GM21723 (cell line): ENCODE results near the gene OR5L1.

Experiments
- ATAC-seq: cut with Tn5 transposase; IDR thresholded peaks from one replicate; pipeline ENCODE4 v1.9.1; 2021; ENCODE audit warnings: mild to moderate bottlenecking, moderate library complexity; ENCODE audit not compliant: unreplicated experiment

Gene OR5L1

DNA sequence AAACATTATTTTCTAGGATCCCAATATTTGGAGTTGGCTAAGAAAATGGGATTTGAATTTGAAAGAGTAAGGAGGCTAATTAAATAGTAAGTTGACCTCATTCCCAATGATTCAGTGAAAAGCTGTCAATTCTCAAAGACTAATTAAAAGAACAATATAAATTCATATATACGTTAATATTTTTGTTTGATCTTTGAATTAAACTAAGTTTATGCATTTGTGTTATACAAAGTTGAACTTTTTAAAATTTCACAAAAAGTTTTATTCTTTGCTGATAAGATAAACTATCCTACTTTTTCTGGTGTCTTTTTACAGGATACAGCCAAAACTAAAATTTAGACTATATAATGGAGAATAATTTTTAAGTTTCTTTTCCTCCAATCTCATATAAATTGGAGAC, at the start of gene OR5L1:
OR5L1 (plus strand) TSS at position 301 of the 400 bp plus-strand sequence. CDS start 100 bp downstream, outside the sequence.
- ATAC-seq, result no peak

DNA sequence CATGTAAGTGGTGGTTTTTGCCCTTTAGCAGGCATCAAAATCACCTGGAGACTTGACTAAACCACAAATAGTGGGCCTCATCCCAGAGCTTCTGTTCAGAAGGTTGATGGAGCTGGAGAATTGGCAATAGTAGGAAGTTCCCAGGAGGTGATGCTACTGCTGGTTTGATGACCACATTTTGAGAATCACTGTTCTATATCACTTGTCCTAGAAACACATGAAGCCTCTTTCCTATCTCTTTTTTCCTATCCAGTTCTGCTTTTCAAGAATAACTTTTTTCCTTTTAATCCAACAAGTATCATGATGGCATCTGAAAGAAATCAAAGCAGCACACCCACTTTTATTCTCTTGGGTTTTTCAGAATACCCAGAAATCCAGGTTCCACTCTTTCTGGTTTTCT, 38.0 kb upstream of the OR5L1 start, which contains the start of gene OR5D13:
OR5D13 (plus strand) TSS at position 301 of the 400 bp plus-strand sequence; CDS start at position 301, 0 bp downstream.
- no peak for ATAC-seq

- ATAC-seq, result no peak
Observed at GRCh38 chr11:55791606-55792005, 19.6 kb upstream of the OR5L1 start.

GRCh38 chr11:55793321-55793720, 17.8 kb upstream of the OR5L1 start:
- ATAC-seq, result no peak

DNA sequence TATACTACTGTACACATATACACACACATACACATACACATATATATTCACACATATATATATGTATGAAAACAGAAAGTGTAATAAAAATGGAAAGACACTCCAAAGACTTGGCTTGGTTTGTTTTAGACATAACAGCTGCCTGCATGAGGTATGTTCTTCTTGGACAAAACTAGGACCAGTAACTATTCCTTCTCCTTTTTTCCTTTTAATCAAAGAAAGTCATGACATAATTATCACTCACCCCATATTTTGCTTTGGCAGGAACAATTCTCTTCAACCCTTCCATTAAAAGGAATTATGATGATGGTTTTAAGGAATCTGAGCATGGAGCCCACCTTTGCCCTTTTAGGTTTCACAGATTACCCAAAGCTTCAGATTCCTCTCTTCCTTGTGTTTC, 15.9 kb upstream of the OR5L1 start, which contains the start of gene OR5D14:
OR5D14 (plus strand) TSS at position 301 of the 400 bp plus-strand sequence; CDS start at position 301, 0 bp downstream.
- ATAC-seq, result no peak

DNA sequence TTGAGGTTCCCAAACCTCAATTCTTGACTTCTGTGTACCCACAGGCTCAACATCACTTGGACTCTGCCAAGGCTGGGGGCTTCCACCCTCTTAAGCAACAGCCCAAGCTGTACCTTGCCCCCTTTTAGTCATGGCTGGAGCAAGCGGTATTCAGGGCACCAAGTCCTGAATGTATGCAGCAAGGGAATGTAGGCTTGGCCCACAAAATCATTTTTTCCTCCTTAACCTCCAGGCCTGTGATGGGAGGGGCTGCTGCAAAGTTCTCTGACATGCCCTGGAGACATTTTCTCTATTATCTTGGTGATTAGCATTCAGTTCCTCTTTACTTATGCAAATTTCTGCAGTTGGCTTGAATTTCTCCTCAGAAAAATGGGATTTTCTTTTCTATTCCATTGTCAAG, 4.9 kb upstream of the OR5L1 start:
- ATAC-seq, result no peak

- no peak for ATAC-seq
Observed at GRCh38 chr11:55819330-55819729, 8.2 kb downstream of the OR5L1 start, which contains the start of gene OR5D18. OR5D18 (plus strand) TSS chr11:55819630; CDS start chr11:55819630, 0 bp downstream.

DNA sequence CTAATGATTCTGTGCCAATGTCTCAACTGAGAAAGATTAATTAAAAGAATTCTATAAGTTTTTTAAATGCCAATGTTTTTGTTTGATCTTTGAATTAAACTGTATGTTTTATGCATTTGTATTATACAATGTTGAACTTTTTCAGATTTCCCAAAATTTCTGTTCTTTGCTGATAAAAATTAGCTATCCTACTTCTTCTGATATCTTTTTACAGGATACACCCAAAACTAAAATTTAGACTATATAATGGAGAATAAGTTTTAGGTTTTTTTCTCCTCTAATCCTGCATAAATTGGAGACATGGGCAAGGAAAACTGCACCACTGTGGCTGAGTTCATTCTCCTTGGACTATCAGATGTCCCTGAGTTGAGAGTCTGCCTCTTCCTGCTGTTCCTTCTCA, 15.8 kb downstream of the OR5L1 start, which contains the start of gene OR5L2:
OR5L2 (plus strand) TSS at position 301 of the 400 bp plus-strand sequence; CDS start at position 301, 0 bp downstream.
- no peak for ATAC-seq

- ATAC-seq, result no peak
Observed at GRCh38 chr11:55838452-55838851, 27.3 kb downstream of the OR5L1 start, which contains the start of gene OR5D16. OR5D16 (plus strand) TSS chr11:55838752; CDS start chr11:55838752, 0 bp downstream.

- no peak for ATAC-seq
Observed at GRCh38 chr11:55847453-55847852, 36.3 kb downstream of the OR5L1 start.

DNA sequence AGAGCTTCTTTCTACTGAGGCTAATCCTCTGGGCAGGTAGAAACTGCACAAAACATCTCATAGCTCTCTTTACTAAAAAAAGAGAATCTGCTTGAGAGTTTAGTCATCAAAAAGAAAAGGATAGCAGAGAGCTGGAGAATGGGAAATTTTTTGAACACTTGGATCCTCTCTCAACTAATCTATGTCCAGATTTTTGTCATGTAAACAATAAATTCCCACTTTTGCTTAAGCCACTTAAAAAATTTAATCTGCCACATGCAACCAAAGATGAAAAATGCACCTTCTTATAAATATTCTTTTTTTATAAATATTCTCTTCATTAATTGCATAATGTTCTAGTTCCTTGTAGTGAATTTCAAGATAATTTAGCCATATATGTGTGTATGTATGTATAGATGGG, 37.9 kb downstream of the OR5L1 start:
- no peak for ATAC-seq

DNA sequence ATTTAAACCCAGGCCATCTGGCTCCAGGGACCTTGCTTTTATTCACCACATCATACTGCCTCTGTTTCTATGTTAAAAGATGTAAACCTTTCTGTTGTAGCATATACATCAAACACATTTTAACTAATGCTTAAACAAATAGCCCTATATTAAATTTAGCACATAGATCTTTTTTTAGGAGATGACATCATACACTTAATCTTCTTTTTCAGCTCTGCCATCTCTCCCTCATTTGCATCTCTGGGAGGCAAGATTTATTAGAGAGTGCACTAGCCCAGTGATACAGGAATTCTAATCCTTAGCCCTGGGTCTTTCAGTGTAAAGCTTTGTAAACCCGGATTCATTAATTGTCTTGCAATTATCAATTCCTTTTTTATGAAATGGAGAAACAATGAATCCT, 41.0 kb downstream of the OR5L1 start:
- ATAC-seq, result no peak

- ATAC-seq, result no peak
Observed at GRCh38 chr11:55854704-55855103, 43.5 kb downstream of the OR5L1 start.
